Keratinocyte (primary cell): ENCODE results near the gene IFNL4. TPM values are rescaled to one million over a fixed set of nuclear protein-coding genes. Genes with fewer than 3 reads are reported as not detected.

Experiments
- DNase-seq: peaks from one replicate; pipeline ENCODE4 v3.0.0-alpha.2; 2011; ENCODE audit warnings: low read depth, missing footprints, low spot score
- FAIRE-seq: peaks from 2 replicates; lab custom pipeline; 2011; peaks lifted over from hg19 to GRCh38; lab: Jason Lieb, UNC
- H2AFZ ChIP-seq: 2 replicates; pipeline ENCODE4 v1.6.0; 2012; ENCODE audit warnings: low read length, control low read depth, inconsistent platforms; ENCODE audit not compliant: control insufficient read depth
- H3K27ac ChIP-seq: 2 replicates; pipeline ENCODE4 v1.5.1; 2011; ENCODE audit warnings: low read length; ENCODE audit not compliant: control insufficient read depth, insufficient read depth
- H3K27me3 ChIP-seq: 3 replicates; pipeline ENCODE4 v1.6.0; 2011; ENCODE audit warnings: low read length; ENCODE audit not compliant: control insufficient read depth, insufficient read depth; ENCODE audit errors: extremely low read depth
- H3K36me3 ChIP-seq, 2 experiments: 2 replicates in 1 of 2; 3 replicates in 1 of 2; pipeline ENCODE4 v1.5.1; 2011; ENCODE audit warnings: low read length in 2 of 2, mild to moderate bottlenecking in 1 of 2; ENCODE audit not compliant: control insufficient read depth in 2 of 2, insufficient read depth in 2 of 2; ENCODE audit errors: extremely low read depth in 1 of 2
- H3K4me1 ChIP-seq: 3 replicates; pipeline ENCODE4 v1.5.1; 2011; ENCODE audit warnings: low read length; ENCODE audit not compliant: control insufficient read depth, insufficient read depth; ENCODE audit errors: extremely low read depth
- H3K4me2 ChIP-seq: 3 replicates; pipeline ENCODE4 v1.6.0; 2011; ENCODE audit warnings: low read depth, low read length; ENCODE audit not compliant: control insufficient read depth, insufficient read depth; ENCODE audit errors: extremely low read depth
- H3K4me3 ChIP-seq, 3 experiments: fragments of 200-600 bp in 1 of 3; sonication (generic) in 1 of 3; 2 replicates in 2 of 3; 3 replicates in 1 of 3; pipeline ENCODE4 v1.5.1; 2011 to 2016; ENCODE audit warnings: low read length in 3 of 3, mild to moderate bottlenecking in 3 of 3, control low read depth in 2 of 3, inconsistent platforms in 1 of 3, low read depth in 1 of 3, mixed read lengths in 1 of 3, mixed run types in 1 of 3, moderate library complexity in 1 of 3; ENCODE audit not compliant: control insufficient read depth in 2 of 3, insufficient read depth in 2 of 3; ENCODE audit errors: extremely low read depth in 1 of 3
- H3K79me2 ChIP-seq: 2 replicates; pipeline ENCODE4 v1.6.0; 2012; ENCODE audit warnings: low read length; ENCODE audit not compliant: control insufficient read depth, insufficient read depth
- H3K9ac ChIP-seq: 3 replicates; pipeline ENCODE4 v1.6.0; 2011; ENCODE audit warnings: low read length; ENCODE audit not compliant: control insufficient read depth, insufficient read depth; ENCODE audit errors: extremely low read depth
- H3K9me1 ChIP-seq: 3 replicates; pipeline ENCODE4 v1.6.0; 2011; ENCODE audit warnings: low read length; ENCODE audit not compliant: control insufficient read depth, insufficient read depth; ENCODE audit errors: extremely low read depth
- H3K9me3 ChIP-seq: 2 replicates; pipeline ENCODE4 v1.5.1; 2012; ENCODE audit warnings: low read depth, low read length; ENCODE audit not compliant: control insufficient read depth
- H4K20me1 ChIP-seq: 3 replicates; pipeline ENCODE4 v1.6.0; 2011; ENCODE audit warnings: low read length; ENCODE audit not compliant: control insufficient read depth, insufficient read depth; ENCODE audit errors: extremely low read depth
- CTCF ChIP-seq, 3 experiments: IDR thresholded peaks in 1 of 3; conservative IDR thresholded peaks in 1 of 3; optimal IDR thresholded peaks in 1 of 3; 2 replicates in 2 of 3; 3 replicates in 1 of 3; pipeline versions ENCODE3 to v1.5.1; 2011; ENCODE audit warnings: low read length in 3 of 3, mild to moderate bottlenecking in 3 of 3, moderate library complexity in 2 of 3, control low read depth in 1 of 3, inconsistent platforms in 1 of 3; ENCODE audit not compliant: insufficient read depth in 2 of 3; ENCODE audit errors: extremely low read depth in 1 of 3
- EZH2 ChIP-seq: IDR thresholded peaks from one replicate; pipeline ENCODE4 v1.6.1; 2012; ENCODE audit warnings: inconsistent platforms, mild to moderate bottlenecking, low read length, moderate library complexity
- dilution Hi-C: fragments of 300-500 bp; cut with MboI; formaldehyde crosslinking; loops from one replicate; pipeline ENCODE4 v1.7.0; 2020; ENCODE audit warnings: low sequenced_read_pairs; ENCODE audit not compliant: extremely low pct_ligation_motif_present
- polyA plus RNA-seq, 5 experiments: library from polyadenylated mRNA; depleted of rRNA in 3 of 5; stranded (reverse) in 3 of 5; stranded (forward) in 1 of 5; unstranded in 1 of 5; fragments of >200 nt; gene quantifications; 1 replicate in 1 of 5; 2 replicates in 3 of 5; 3 replicates in 1 of 5; pipeline versions ENCODE4 v1.2.1 to v1.2.3, GENCODE V29; 2011 to 2012; ENCODE audit warnings: missing spikeins in 2 of 5, low read depth in 1 of 5, low replicate concordance in 1 of 5

Gene IFNL4
- polyA plus RNA-seq, 1 donor (not counting 4 experiments of a cell fraction or from before 2014, with no cell fraction given): not detected

- no peak overlapping the region for H3K9ac ChIP-seq
- FAIRE-seq (no peak), DNase-seq (no peak)
- no peaks in the 10 kb centered on the region for H3K79me2 ChIP-seq
- no peak overlapping the region for H3K27ac ChIP-seq
- peaks cover 29% of the 10 kb centered on the region for H3K27me3 ChIP-seq
- no peak overlapping the region for H2AFZ ChIP-seq
- no peaks in the 10 kb centered on the region for H3K4me1 ChIP-seq
- no peak overlapping the region for H3K4me2 ChIP-seq
- no peak overlapping the region for H3K4me3 ChIP-seq
- H3K9me1 ChIP-seq: no peaks in the 10 kb centered on the region
- H3K36me3 ChIP-seq: no peaks in the 10 kb centered on the region
- no peaks in the 10 kb centered on the region for H3K9me3 ChIP-seq
- TF ChIP-seq EZH2: no peak
- TF ChIP-seq CTCF (optimal IDR thresholded peaks at IDR 0.05 in 1 of 3, IDR thresholded peaks at IDR 0.05 in 1 of 3, conservative IDR thresholded peaks at IDR 0.05 in 1 of 3; ENCODE audit: extremely low read depth in 1 of 3, insufficient read depth in 2 of 3, low read length in 3 of 3): no peak
- dilution Hi-C loops: no loop called here
- no peaks in the 10 kb centered on the region for H4K20me1 ChIP-seq
Observed at GRCh38 chr19:39205449-39205764, 43.2 kb downstream of the IFNL4 start.

- Histone ChIP-seq H3K27ac (no peak within 1 kb of the TSS), H3K4me1 (no peaks in the 10 kb centered on the region), H3K9me3 (no peaks in the 10 kb centered on the region), H2AFZ (no peak within 1 kb of the TSS), H3K79me2 (no peaks in the 10 kb centered on the region), H3K9ac (no peak within 1 kb of the TSS), H3K9me1 (no peaks in the 10 kb centered on the region), H3K36me3 (no peaks in the 10 kb centered on the region), H4K20me1 (no peaks in the 10 kb centered on the region), H3K4me2 (no peak within 1 kb of the TSS), H3K4me3 (no peak within 1 kb of the TSS), H3K27me3 (peaks cover 35% of the 10 kb centered on the region)
- dilution Hi-C loops: no loop called here
- no peak for FAIRE-seq
- no peak for DNase-seq
- TF ChIP-seq EZH2 (peak; percentile 25), CTCF (optimal IDR thresholded peaks at IDR 0.05 in 1 of 3, IDR thresholded peaks at IDR 0.05 in 1 of 3, conservative IDR thresholded peaks at IDR 0.05 in 1 of 3; ENCODE audit: extremely low read depth in 1 of 3, insufficient read depth in 2 of 3, low read length in 3 of 3) (no peak)
Observed at GRCh38 chr19:39203372-39204341, 45.0 kb downstream of the IFNL4 start, which contains the start of gene SYCN. SYCN (minus strand) TSS chr19:39204263; CDS start chr19:39204254, 9 bp downstream.
